AG04450 (cell line): ENCODE results near the gene VPS13D. TPM values are rescaled to one million over a fixed set of nuclear protein-coding genes. Genes with fewer than 3 reads are reported as not detected.
A peak's percentile ranks its signal among the peaks of the same experiment; 100 is the strongest.

Experiments
- CTCF ChIA-PET: fragments of 300-600, 350-600 bp; formaldehyde crosslinking; extraction: SDS; loops from one replicate; lab custom pipeline; 2022; ENCODE audit warnings: antibody characterized with exemption, inconsistent platforms; lab: Charles Lee
- POLR2A ChIA-PET: fragments of 350-600 bp; formaldehyde crosslinking; extraction: SDS; loops from one replicate; lab custom pipeline; 2021; ENCODE audit warnings: antibody characterized with exemption, inconsistent platforms; lab: Yijun Ruan, JAX
- DNase-seq: peaks from one replicate; pipeline ENCODE4 v3.0.0-alpha.2; 2011; ENCODE audit warnings: low read depth, low spot score
- H3K27ac ChIP-seq: one replicate; pipeline ENCODE4 v1.5.1; 2012; ENCODE audit warnings: low read depth, low read length, control low read depth
- H3K27me3 ChIP-seq: one replicate; pipeline ENCODE4 v1.6.0; 2012; ENCODE audit warnings: low read length; ENCODE audit not compliant: control insufficient read depth, insufficient read depth
- H3K4me3 ChIP-seq: 2 replicates; pipeline ENCODE4 v1.5.1; 2011; ENCODE audit warnings: mild to moderate bottlenecking, low read depth, low read length, control low read depth
- H3K9me3 ChIP-seq: 2 replicates; pipeline ENCODE4 v1.5.1; 2012; ENCODE audit warnings: low read length; ENCODE audit not compliant: control insufficient read depth, insufficient read depth
- CTCF ChIP-seq: IDR thresholded peaks from 2 replicates; pipeline ENCODE4 v1.5.1; 2011; ENCODE audit warnings: low read depth, low read length, control low read depth, inconsistent platforms
- polyA plus RNA-seq: library from polyadenylated mRNA; depleted of rRNA; stranded (reverse); fragments of >200 nt; gene quantifications from 2 replicates; pipeline ENCODE4 v1.2.3, GENCODE V29; 2011

Gene VPS13D
- polyA plus RNA-seq, 1 experiment: 18.3 TPM

- Histone ChIP-seq H3K4me3 (no peak overlapping the region), H3K27me3 (no peaks in the 10 kb centered on the region), H3K9me3 (no peaks in the 10 kb centered on the region), H3K27ac (no peak overlapping the region)
- peak; percentile 42 for TF ChIP-seq CTCF
- ChIA-PET POLR2A (interaction anchor here (1.0 kb wide), 1 partner anchor 278 kb away, joined by 13 read pairs; the partner anchor contains the start of gene DHRS3), CTCF (interaction anchor here (1.0 kb wide), 1 partner anchor 25 kb away, joined by 5 read pairs; no protein-coding TSS in a partner anchor)
- no peak for DNase-seq
Observed at GRCh38 chr1:12339396-12339795, 109.6 kb downstream of the VPS13D start.

GRCh38 chr1:12339811-12340543 is 110.1 kb downstream of the VPS13D start:
- Histone ChIP-seq H3K27ac (no peak overlapping the region), H3K4me3 (no peak overlapping the region), H3K27me3 (no peaks in the 10 kb centered on the region), H3K9me3 (no peaks in the 10 kb centered on the region)
- ChIA-PET CTCF (no interaction called here), POLR2A (no interaction called here)
- no peak for TF ChIP-seq CTCF
- DNase-seq: no peak

- no peak for DNase-seq
- no peaks in the 10 kb centered on the region for H3K27me3 ChIP-seq
- CTCF ChIA-PET: interaction anchor here (0.7 kb wide), 1 partner anchor 216 kb away, joined by 3 read pairs; no protein-coding TSS in a partner anchor
- POLR2A ChIA-PET: no interaction called here
- TF ChIP-seq CTCF: no peak
- no peak overlapping the region for H3K4me3 ChIP-seq
- no peak overlapping the region for H3K27ac ChIP-seq
- H3K9me3 ChIP-seq: no peaks in the 10 kb centered on the region
Observed at GRCh38 chr1:12340544-12340930, 110.7 kb downstream of the VPS13D start.

- ChIA-PET CTCF (interaction anchor here (0.6 to 1.8 kb wide), 2 partner anchors 11 to 317 kb away, joined by 6 to 12 read pairs; no protein-coding TSS in a partner anchor), POLR2A (interaction anchor here (0.5 kb wide), 1 partner anchor 296 kb away, joined by 3 read pairs; no protein-coding TSS in a partner anchor)
- Histone ChIP-seq H3K9me3 (no peaks in the 10 kb centered on the region), H3K27me3 (no peaks in the 10 kb centered on the region), H3K4me3 (no peak overlapping the region), H3K27ac (no peak overlapping the region)
- TF ChIP-seq CTCF: no peak
- no peak for DNase-seq
Observed at GRCh38 chr1:12341667-12342066, 111.8 kb downstream of the VPS13D start.

GRCh38 chr1:12342401-12343003 is 112.7 kb downstream of the VPS13D start:
- ChIA-PET POLR2A (interaction anchor here (0.5 kb wide), 1 partner anchor 295 kb away, joined by 3 read pairs; no protein-coding TSS in a partner anchor), CTCF (interaction anchor here (1.3 to 1.8 kb wide), 2 partner anchors 65 to 316 kb away, joined by 3 to 6 read pairs; no protein-coding TSS in a partner anchor)
- Histone ChIP-seq H3K9me3 (no peaks in the 10 kb centered on the region), H3K27me3 (no peaks in the 10 kb centered on the region), H3K4me3 (no peak overlapping the region), H3K27ac (no peak overlapping the region)
- DNase-seq: no peak
- no peak for TF ChIP-seq CTCF
